ENCODE results near the gene SLC5A10.
"Not testable (repeated sequence)": the region's sequence is repeated elsewhere in the genome, so short reads cannot be mapped to it uniquely, and the experiment has no call there.

The SLC5A10 gene

DNA sequence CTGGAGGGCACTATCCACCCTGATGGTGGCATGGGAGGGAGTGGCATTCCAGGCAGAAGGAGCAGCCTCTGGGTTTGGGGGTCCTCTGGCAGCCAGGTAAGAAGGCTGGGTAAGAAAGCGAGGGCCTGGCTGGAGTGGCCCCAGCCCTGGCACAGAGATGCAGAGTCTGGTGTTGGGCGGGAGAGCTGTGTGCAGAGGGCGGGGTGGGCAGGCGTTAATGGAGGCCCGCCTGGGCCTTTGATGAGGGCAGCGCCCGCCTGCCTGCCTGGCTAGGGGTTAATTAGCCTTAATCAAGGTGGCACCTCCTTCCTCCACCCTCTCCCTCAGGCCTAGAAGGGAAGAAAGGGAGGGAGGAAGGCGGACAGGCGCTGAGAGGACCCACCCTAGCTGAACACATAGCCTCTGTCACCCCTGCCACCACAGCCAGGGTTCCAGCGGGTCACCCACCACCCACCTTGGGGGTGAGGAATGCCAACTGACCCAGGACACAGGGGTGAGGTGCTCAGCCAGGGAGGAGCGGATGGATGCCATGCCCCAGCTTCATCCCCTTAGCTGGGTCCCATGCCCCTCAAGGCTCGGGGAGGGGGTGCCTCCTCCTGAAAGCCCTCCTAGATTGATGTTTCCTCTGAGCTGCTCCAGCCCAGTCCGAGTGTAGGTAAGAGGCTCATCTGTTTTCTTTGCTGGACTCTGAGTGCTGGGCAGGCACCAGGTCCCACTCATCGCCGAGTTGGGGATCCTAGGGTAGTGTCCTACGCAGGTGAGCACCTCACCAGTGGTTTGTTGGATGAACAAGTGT, 66.0 kb downstream of the SLC5A10 start:
- DNase-seq (ENCODE audit: low spot score) = no peak

DNA sequence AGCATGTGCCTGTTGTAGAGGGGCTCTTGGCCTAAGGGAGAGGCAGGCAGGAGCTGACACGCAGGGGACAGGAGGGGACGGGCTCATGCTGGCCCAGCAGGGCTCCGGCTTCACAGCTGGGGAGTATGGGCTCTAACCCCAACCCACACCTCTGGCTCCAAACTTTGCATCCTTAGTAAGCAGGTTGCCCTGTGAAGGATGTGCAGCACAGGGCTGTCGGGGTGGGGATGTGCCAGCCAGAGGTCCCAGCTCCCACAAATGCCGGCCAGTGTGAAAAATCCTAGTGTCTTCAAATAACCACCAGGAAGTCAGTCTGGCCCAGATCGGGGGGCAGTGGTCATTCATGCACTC, 66.6 kb downstream of the SLC5A10 start:
- no peak for DNase-seq (ENCODE audit: low spot score)

DNA sequence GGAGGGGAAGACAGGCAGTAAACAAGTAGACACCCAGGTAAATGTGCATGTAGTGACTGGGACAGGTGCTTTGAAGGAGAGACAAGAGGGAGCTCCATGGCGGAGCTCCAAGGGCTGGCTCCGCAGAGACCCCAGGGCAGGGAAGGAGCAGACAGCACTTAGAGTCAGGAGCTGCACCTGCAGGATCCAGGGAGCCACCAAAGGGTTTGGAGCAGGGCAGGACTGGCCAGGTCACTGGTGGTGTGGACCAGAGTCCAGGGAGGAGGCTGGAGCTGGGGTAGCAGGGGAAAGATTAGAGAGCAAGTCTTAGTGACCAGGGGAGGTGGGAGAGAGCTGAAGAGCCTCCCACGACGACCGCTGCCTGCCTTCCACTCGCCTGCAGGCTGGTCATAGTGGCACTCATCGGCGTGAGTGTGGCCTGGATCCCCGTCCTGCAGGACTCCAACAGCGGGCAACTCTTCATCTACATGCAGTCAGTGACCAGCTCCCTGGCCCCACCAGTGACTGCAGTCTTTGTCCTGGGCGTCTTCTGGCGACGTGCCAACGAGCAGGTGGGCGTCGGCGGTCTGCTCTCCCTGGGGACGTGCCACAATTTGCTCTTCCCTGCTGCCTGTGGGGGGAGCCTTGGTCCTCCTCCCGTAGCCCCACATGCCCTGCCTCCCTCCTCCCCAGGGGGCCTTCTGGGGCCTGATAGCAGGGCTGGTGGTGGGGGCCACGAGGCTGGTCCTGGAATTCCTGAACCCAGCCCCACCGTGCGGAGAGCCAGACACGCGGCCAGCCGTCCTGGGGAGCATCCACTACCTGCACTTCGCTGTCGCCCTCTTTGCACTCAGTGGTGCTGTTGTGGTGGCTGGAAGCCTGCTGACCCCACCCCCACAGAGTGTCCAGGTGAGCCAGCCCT, 67.3 kb downstream of the SLC5A10 start:
- no peak for DNase-seq (ENCODE audit: low spot score)

GRCh38 chr17:19020016-19020415, 68.1 kb downstream of the SLC5A10 start:
- DNase-seq (ENCODE audit: low spot score) = no peak

GRCh38 chr17:19021011-19021621, 69.2 kb downstream of the SLC5A10 start:
- DNase-seq (ENCODE audit: low spot score) = not testable (repeated sequence)

GRCh38 chr17:19021622-19022083, 69.7 kb downstream of the SLC5A10 start:
- no peak for DNase-seq (ENCODE audit: low spot score)

DNA sequence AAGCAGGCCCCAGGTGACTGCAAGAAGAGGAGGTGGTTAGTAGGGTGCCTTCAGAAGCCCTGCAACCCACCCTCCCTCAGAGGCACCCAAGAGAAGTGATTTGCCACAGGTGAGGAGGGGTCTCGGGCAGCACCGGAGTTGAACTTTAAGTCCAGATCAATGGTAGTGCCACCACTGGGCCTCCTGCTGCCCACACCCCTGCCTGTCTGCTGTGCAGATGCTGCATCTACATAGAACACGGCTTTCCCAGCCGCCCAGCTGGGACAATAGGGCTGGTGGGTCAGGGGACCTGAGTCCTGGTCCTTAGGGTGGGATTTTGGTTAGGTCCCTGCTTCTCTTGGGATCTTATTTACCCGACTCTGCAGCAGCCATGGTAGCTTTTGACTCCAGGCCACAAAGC, 70.2 kb downstream of the SLC5A10 start:
- no peak for DNase-seq (ENCODE audit: low spot score)

DNA sequence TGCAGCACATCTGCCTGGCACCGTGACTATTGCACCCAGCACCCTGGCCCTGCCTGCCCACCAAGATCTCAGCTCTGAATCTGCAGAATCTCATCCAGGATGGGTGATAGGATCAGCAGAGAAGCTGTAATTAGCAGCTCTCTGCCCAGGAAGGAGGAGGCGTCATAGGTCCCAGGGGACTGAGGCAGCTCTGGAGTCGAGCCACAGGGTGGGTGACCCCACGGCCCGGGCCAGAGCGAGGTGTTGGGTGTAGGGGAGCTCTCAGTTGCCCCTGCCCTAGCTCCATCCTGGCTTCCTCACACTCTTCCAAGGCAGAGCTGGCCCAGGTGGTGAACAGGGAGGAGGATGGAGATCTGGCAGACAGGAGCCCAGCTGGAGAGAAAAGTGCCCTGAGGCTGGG, 70.8 kb downstream of the SLC5A10 start:
- no peak for DNase-seq (ENCODE audit: low spot score)

- no peak for DNase-seq (ENCODE audit: low spot score)
Observed at GRCh38 chr17:19023209-19023999, 71.4 kb downstream of the SLC5A10 start.

- no peak for DNase-seq (ENCODE audit: low spot score)
Observed at GRCh38 chr17:19024101-19025078, 72.4 kb downstream of the SLC5A10 start.

GRCh38 chr17:19028671-19029070, 76.7 kb downstream of the SLC5A10 start:
- not testable (repeated sequence) for DNase-seq (ENCODE audit: low spot score)

GRCh38 chr17:19029740-19030139, 77.8 kb downstream of the SLC5A10 start:
- DNase-seq (ENCODE audit: low spot score) = not testable (repeated sequence)

GRCh38 chr17:19030771-19031449, 78.9 kb downstream of the SLC5A10 start:
- DNase-seq (ENCODE audit: low spot score) = not testable (repeated sequence)

DNA sequence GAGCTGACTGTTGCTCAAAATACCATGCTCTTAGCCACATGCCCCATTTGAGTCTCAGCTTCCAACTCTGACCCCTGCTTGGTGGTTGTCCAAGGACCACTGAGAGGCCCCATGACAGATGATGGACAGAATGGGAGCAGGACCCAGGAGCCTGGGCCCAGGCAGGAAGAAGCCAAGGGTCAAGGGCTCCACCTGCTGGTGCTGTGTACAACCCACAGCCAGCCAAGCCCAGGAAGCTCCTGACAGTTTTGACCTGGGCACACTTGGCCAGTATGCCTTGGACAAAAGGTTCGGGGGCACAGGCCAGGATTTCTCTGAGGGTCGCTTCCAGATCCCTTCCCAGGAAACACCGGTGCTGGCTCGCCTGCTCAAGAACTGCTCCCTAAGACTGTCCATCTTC, 79.8 kb downstream of the SLC5A10 start:
- not testable (repeated sequence) for DNase-seq (ENCODE audit: low spot score)

GRCh38 chr17:19032377-19032988, 80.5 kb downstream of the SLC5A10 start:
- DNase-seq (ENCODE audit: low spot score) = not testable (repeated sequence)

DNA sequence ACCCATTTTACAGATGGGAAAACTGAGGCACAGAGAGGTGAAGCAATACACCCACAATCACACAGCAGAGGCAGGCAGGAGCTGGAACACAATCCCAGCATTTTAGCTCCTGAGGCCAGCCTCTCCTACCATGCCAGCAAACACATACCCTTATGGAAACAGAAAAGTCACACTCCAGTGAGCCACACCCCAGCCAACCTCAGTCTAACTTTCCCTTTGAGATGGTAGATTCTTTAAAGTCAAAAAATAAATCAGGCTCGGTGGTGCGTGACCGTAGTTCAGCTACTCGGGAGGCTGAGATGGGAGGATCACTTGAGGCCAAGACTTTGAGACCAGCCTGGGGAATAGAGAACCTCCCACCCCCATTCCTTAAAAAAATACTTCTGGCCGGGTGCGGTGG, 84.2 kb downstream of the SLC5A10 start:
- not testable (repeated sequence) for DNase-seq (ENCODE audit: low spot score)

DNA sequence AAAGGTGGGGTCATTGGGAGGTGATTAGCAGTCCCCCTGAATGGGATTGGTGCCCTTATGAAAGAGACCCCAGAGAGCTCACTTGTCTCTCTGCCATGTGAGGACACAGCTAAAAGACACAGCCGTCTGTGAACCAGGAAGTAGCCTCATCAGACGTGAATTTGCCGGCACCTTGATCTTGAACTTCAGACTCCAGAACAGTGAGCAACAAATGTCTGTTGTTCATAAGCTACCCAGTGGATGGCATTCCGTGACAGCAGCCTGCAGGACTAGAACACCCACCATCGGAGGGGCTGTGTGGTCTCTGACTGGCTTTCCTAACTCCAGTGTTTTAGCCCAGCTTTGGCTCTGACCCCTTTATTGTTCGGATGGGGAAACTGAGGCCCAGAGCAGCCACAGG, 85.6 kb downstream of the SLC5A10 start:
- not testable (repeated sequence) for DNase-seq (ENCODE audit: low spot score)

GRCh38 chr17:19038007-19038406, 86.0 kb downstream of the SLC5A10 start:
- DNase-seq (ENCODE audit: low spot score) = not testable (repeated sequence)

GRCh38 chr17:19038730-19039129, 86.8 kb downstream of the SLC5A10 start:
- not testable (repeated sequence) for DNase-seq (ENCODE audit: low spot score)
